Left lung (tissue), 10 donors: Measurements from ENCODE around the gene ASCC3. TPM values are rescaled to one million over a fixed set of nuclear protein-coding genes. Genes with fewer than 3 reads are reported as not detected.

ENCODE experiments used
- ATAC-seq: fragments of 200-7000 bp; cut with Tn5 transposase; one replicate; pipeline ENCODE4 v1.9.1; 2020; ENCODE audit warnings: moderate library complexity
- DNase-seq, 4 donors: peaks; one replicate each; pipeline ENCODE4 v3.0.0-alpha.2; 2013 to 2020
- H3K27ac ChIP-seq, 2 donors: fragments of 200-600 bp; sonication (generic) in 1 of 2; one replicate each; pipeline versions ENCODE4 v1.5.0 to v1.8.0; 2020 to 2021
- H3K27me3 ChIP-seq, 2 donors: fragments of 200-600 bp; sonication (generic) in 1 of 2; one replicate each; pipeline versions ENCODE4 v1.5.0 to v1.8.0; 2020 to 2021
- H3K36me3 ChIP-seq, 2 donors: fragments of 200-600 bp; sonication (generic) in 1 of 2; one replicate each; pipeline versions ENCODE4 v1.5.0 to v1.8.0; 2020 to 2021
- H3K4me1 ChIP-seq, 2 donors: fragments of 200-600 bp; one replicate each; pipeline ENCODE4 v1.8.0; 2021
- H3K4me3 ChIP-seq, 2 donors: fragments of 200-600 bp; sonication (generic) in 1 of 2; one replicate each; pipeline versions ENCODE4 v1.5.0 to v1.8.0; 2020 to 2021; ENCODE audit warnings: mild to moderate bottlenecking in 1 of 2
- H3K9me3 ChIP-seq, 2 donors: fragments of 200-600 bp; sonication (generic) in 1 of 2; one replicate each; pipeline versions ENCODE4 v1.5.0 to v1.8.0; 2020 to 2021
- CTCF ChIP-seq, 2 donors: fragments of 200-600 bp; sonication (generic) in 1 of 2; IDR thresholded peaks; one replicate each; pipeline versions ENCODE4 v1.5.0 to v1.8.0; 2021; ENCODE audit warnings: antibody characterized with exemption in 2 of 2
- intact Hi-C, 2 donors: fragments of 100-400 bp; cut with DNase I; formaldehyde crosslinking; loops; one replicate each; pipeline versions ENCODE4 v1.11.2 to v1.14.2; 2022
- polyA plus RNA-seq, 6 donors: library from polyadenylated mRNA; unstranded; fragments of 120-200 nt; gene quantifications; one replicate each; pipeline ENCODE4 v1.2.1, GENCODE V29; 2013; ENCODE audit not compliant: insufficient read length in 6 of 6
- total RNA-seq, 2 donors: library from RNA; stranded (reverse); fragmentation: NEBNext Ultra II Directional; extraction: Animal tissue kit (Norgen Biotek cat#: 25700); gene quantifications; one replicate each; pipeline ENCODE4 v1.2.1, GENCODE V29; 2021
- donor health status: DM: no; HTN: yes; CAD: no.
- donor health status: DM: no; HTN: no; CAD: no.

The ASCC3 gene
- total and polyA plus RNA-seq, 8 donors, result 20.6 to 43.2 (median 23.4) TPM

GRCh38 chr6:100886076-100886475, 4.9 kb upstream of the ASCC3 start:
- no peak for TF ChIP-seq CTCF (IDR thresholded peaks at IDR 0.05)
- no peak overlapping the region for H3K4me3 ChIP-seq
- intact Hi-C loops, result no loop called here
- H3K4me1 ChIP-seq, result peaks cover 4 to 8% of the 10 kb centered on the region in 2 donors
- DNase-seq (no peak), ATAC-seq (peak; percentile 7)
- no peaks in the 10 kb centered on the region for H3K27me3 ChIP-seq
- H3K9me3 ChIP-seq, result no peaks in the 10 kb centered on the region
- H3K36me3 ChIP-seq, result no peaks in the 10 kb centered on the region
- no peak overlapping the region for H3K27ac ChIP-seq

GRCh38 chr6:100883347-100883746, 2.2 kb upstream of the ASCC3 start:
- no peak overlapping the region for H3K27ac ChIP-seq
- H3K36me3 ChIP-seq, result no peaks in the 10 kb centered on the region
- H3K4me3 ChIP-seq, result no peak overlapping the region
- no peak for DNase-seq
- H3K9me3 ChIP-seq, result no peaks in the 10 kb centered on the region
- no peaks in the 10 kb centered on the region for H3K27me3 ChIP-seq
- H3K4me1 ChIP-seq, result peaks cover 4 to 28% of the 10 kb centered on the region in 2 donors
- ATAC-seq, result no peak
- intact Hi-C loops, result no loop called here
- TF ChIP-seq CTCF (IDR thresholded peaks at IDR 0.05), result no peak

- Histone ChIP-seq H3K9me3 (no peaks in the 10 kb centered on the region), H3K4me3 (peak overlapping the region; percentile 82 to 92), H3K27me3 (no peaks in the 10 kb centered on the region), H3K4me1 (peaks cover 4 to 39% of the 10 kb centered on the region in 2 donors), H3K27ac (peak overlapping the region; percentile 88 to 94), H3K36me3 (no peaks in the 10 kb centered on the region)
- TF ChIP-seq CTCF (IDR thresholded peaks at IDR 0.05), result no peak
- ATAC-seq (no peak), DNase-seq (no peak)
- intact Hi-C loops, result no loop called here
Observed at GRCh38 chr6:100881707-100882040, 545 bp upstream of the ASCC3 start.

- Histone ChIP-seq H3K27ac (peak overlapping the region; percentile 88 to 94), H3K4me1 (peaks cover 4 to 39% of the 10 kb centered on the region in 2 donors), H3K36me3 (no peaks in the 10 kb centered on the region), H3K9me3 (no peaks in the 10 kb centered on the region), H3K27me3 (no peaks in the 10 kb centered on the region), H3K4me3 (peak overlapping the region; percentile 82 to 92)
- intact Hi-C loops, result no loop called here
- no peak for TF ChIP-seq CTCF (IDR thresholded peaks at IDR 0.05)
- ATAC-seq (peak; percentile 18), DNase-seq (peak in 1 of 4 donors; percentile 26)
Observed at GRCh38 chr6:100880149-100880852, 828 bp downstream of the ASCC3 start.

- intact Hi-C loops, result no loop called here
Observed at GRCh38 chr6:100879317-100879716, 1.8 kb downstream of the ASCC3 start.

More at GRCh38 chr6:100879317-100879716, 1.8 kb downstream of the ASCC3 start:
- H3K4me3 ChIP-seq, result peak overlapping the region in 1 of 2 donors; percentile 92
- ATAC-seq, result no peak
- no peaks in the 10 kb centered on the region for H3K27me3 ChIP-seq
- no peak for DNase-seq
- H3K27ac ChIP-seq, result no peak overlapping the region
- H3K4me1 ChIP-seq, result peaks cover 4 to 39% of the 10 kb centered on the region in 2 donors
- TF ChIP-seq CTCF (IDR thresholded peaks at IDR 0.05), result no peak
- no peaks in the 10 kb centered on the region for H3K36me3 ChIP-seq
- H3K9me3 ChIP-seq, result no peaks in the 10 kb centered on the region
